GM12878 (cell line): ENCODE results near the gene ATF6B. TPM values are rescaled to one million over a fixed set of nuclear protein-coding genes. Genes with fewer than 3 reads are reported as not detected.

Experiments
- ATAC-seq: fragments of 200-7000 bp; cut with Tn5 transposase; 3 replicates; pipeline ENCODE4 v1.9.1; 2020; ENCODE audit warnings: mild to moderate bottlenecking, moderate library complexity
- BruUV-seq: library from RNA; stranded (reverse); fragments of 400-500 nt; replicated peaks from 2 replicates; lab custom pipeline; 2021; lab: Mats Ljungman, UMichigan
- CTCF ChIA-PET: fragments of 300-600 bp; sonication (Branson Sonifier 250); formaldehyde crosslinking; extraction: SDS; loops from one replicate; lab custom pipeline; 2021; ENCODE audit warnings: inconsistent platforms; lab: Yijun Ruan, JAX
- POLR2A ChIA-PET: fragments of 350-600 bp; formaldehyde crosslinking; extraction: SDS; loops from one replicate; lab custom pipeline; 2021; ENCODE audit warnings: inconsistent platforms; lab: Charles Lee
- RAD21 ChIA-PET: fragments of 300-600 bp; sonication (Branson Sonifier 250); formaldehyde crosslinking; loops from one replicate; lab custom pipeline; 2023; ENCODE audit warnings: antibody characterized with exemption; ENCODE audit not compliant: unreplicated experiment; lab: Charles Lee
- SMC1A ChIA-PET: fragments of 300-600 bp; sonication (Branson Sonifier 250); formaldehyde crosslinking; loops from one replicate; lab custom pipeline; 2023; ENCODE audit not compliant: unreplicated experiment, uncharacterized antibody; lab: Charles Lee
- DNase-seq: peaks from one replicate; pipeline ENCODE4 v3.0.0-alpha.2; 2011; ENCODE audit warnings: low read depth, low spot score
- FAIRE-seq: peaks from 3 replicates; lab custom pipeline; 2011; peaks lifted over from hg19 to GRCh38; lab: Jason Lieb, UNC
- H2AFZ ChIP-seq: 2 replicates; pipeline ENCODE4 v1.6.0; 2011; ENCODE audit warnings: low read depth, low read length, control low read depth; ENCODE audit not compliant: control insufficient read depth
- H3K27ac ChIP-seq: 2 replicates; pipeline ENCODE4 v1.5.1; 2011; ENCODE audit warnings: control low read depth; ENCODE audit not compliant: control insufficient read depth, insufficient read depth
- H3K27me3 ChIP-seq, 2 experiments: replicated peaks in 1 of 2; 2 replicates each; pipeline versions ENCODE4 v1.6.0 to v1.6.1; 2011; ENCODE audit warnings: low read length in 1 of 2; ENCODE audit not compliant: control insufficient read depth in 2 of 2, insufficient read depth in 2 of 2
- H3K36me3 ChIP-seq, 2 experiments: 2 replicates each; pipeline ENCODE4 v1.5.1; 2011; ENCODE audit warnings: low read length in 1 of 2; ENCODE audit not compliant: control insufficient read depth in 2 of 2, insufficient read depth in 2 of 2
- H3K4me1 ChIP-seq: 2 replicates; pipeline ENCODE4 v1.6.1; 2011; ENCODE audit warnings: mild to moderate bottlenecking, low read length, moderate library complexity, mixed read lengths; ENCODE audit not compliant: control insufficient read depth, insufficient read depth
- H3K4me2 ChIP-seq: 2 replicates; pipeline ENCODE4 v1.6.0; 2011; ENCODE audit warnings: control low read depth; ENCODE audit not compliant: control insufficient read depth, insufficient read depth
- H3K4me3 ChIP-seq: fragments of 200-600 bp; sonication (generic); 2 replicates; pipeline ENCODE4 v1.5.1; 2016
- H3K79me2 ChIP-seq: 2 replicates; pipeline ENCODE4 v1.6.0; 2011; ENCODE audit warnings: low read length; ENCODE audit not compliant: control insufficient read depth, insufficient read depth
- H3K9ac ChIP-seq: 2 replicates; pipeline ENCODE4 v1.8.0; 2011; ENCODE audit warnings: low read length, control low read depth, mixed read lengths; ENCODE audit not compliant: control insufficient read depth, insufficient read depth
- H3K9me3 ChIP-seq: replicated peaks from 3 replicates; pipeline ENCODE4 v1.5.1; 2011; ENCODE audit warnings: mild to moderate bottlenecking, low read length; ENCODE audit not compliant: control insufficient read depth, insufficient read depth
- H4K20me1 ChIP-seq: 2 replicates; pipeline ENCODE4 v1.6.0; 2011; ENCODE audit not compliant: control insufficient read depth, insufficient read depth
- ATF7 ChIP-seq: fragments of 450-650 bp; IDR thresholded peaks from 2 replicates; pipeline ENCODE4 v1.6.1; 2016; ENCODE audit warnings: low read depth, mild to moderate bottlenecking
- BRCA1 ChIP-seq: IDR thresholded peaks from 2 replicates; pipeline ENCODE4 v1.6.1; 2011; ENCODE audit warnings: low read depth, low read length, improper control_type of control experiment
- CEBPB ChIP-seq, 2 experiments: fragments of 150-350 bp in 1 of 2; IDR thresholded peaks; 2 replicates each; pipeline ENCODE4 v1.6.1; 2012 to 2014; ENCODE audit warnings: low read depth in 2 of 2, low read length in 2 of 2, borderline replicate concordance in 1 of 2, inconsistent platforms in 1 of 2
- CHD4 ChIP-seq: fragments of 200-600 bp; sonication (generic); IDR thresholded peaks from 2 replicates; pipeline ENCODE4 v1.6.1; 2016; ENCODE audit warnings: mild to moderate bottlenecking
- EED ChIP-seq: sonication (generic); IDR thresholded peaks from 2 replicates; pipeline ENCODE4 v1.6.1; 2016; ENCODE audit warnings: antibody characterized with exemption, low read depth
- ELK1 ChIP-seq: IDR thresholded peaks from 2 replicates; pipeline ENCODE4 v1.6.1; 2012; ENCODE audit warnings: low read depth, low read length, improper control_type of control experiment
- IKZF2 ChIP-seq, 2 experiments: fragments of 450-650 bp; IDR thresholded peaks; 2 replicates each; pipeline ENCODE4 v1.6.1; 2017; ENCODE audit warnings: mild to moderate bottlenecking in 2 of 2, moderate library complexity in 2 of 2
- IRF5 ChIP-seq: fragments of 450-650 bp; IDR thresholded peaks from 2 replicates; pipeline ENCODE4 v1.6.1; 2017; ENCODE audit warnings: borderline replicate concordance
- KLF5 ChIP-seq: fragments of 450-650 bp; IDR thresholded peaks from 2 replicates; pipeline ENCODE4 v1.6.1; 2014; ENCODE audit warnings: mild to moderate bottlenecking; ENCODE audit not compliant: partially characterized antibody
- MLLT1 ChIP-seq: fragments of 450-650 bp; IDR thresholded peaks from 2 replicates; pipeline ENCODE4 v1.6.1; 2016; ENCODE audit warnings: mild to moderate bottlenecking
- MXI1 ChIP-seq: fragments of 150-350 bp; IDR thresholded peaks from 2 replicates; pipeline ENCODE4 v1.6.1; 2011; ENCODE audit warnings: low read depth, mild to moderate bottlenecking, inconsistent platforms, low read length, improper control_type of control experiment
- PML ChIP-seq: IDR thresholded peaks from 2 replicates; pipeline ENCODE4 v1.6.1; 2012; ENCODE audit warnings: low read length, inconsistent platforms
- RCOR1 ChIP-seq: conservative IDR thresholded peaks from 2 replicates; pipeline ENCODE4 v1.6.1; 2012; ENCODE audit warnings: low read depth, low read length, improper control_type of control experiment
- SMAD5 ChIP-seq: IDR thresholded peaks from 2 replicates; pipeline ENCODE4 v1.6.1; 2016; ENCODE audit warnings: antibody characterized with exemption, low read depth
- SREBF1 ChIP-seq: IDR thresholded peaks from 2 replicates; pipeline ENCODE4 v1.6.1; 2012; ENCODE audit warnings: mild to moderate bottlenecking, low read length
- WRNIP1 ChIP-seq: IDR thresholded peaks from 2 replicates; pipeline ENCODE4 v1.6.1; 2011; ENCODE audit warnings: low read depth, low read length, improper control_type of control experiment, borderline replicate concordance
- ZBTB40 ChIP-seq: fragments of 450-650 bp; IDR thresholded peaks from 2 replicates; pipeline ENCODE4 v1.6.1; 2016; ENCODE audit warnings: mild to moderate bottlenecking, moderate library complexity, borderline replicate concordance
- in situ Hi-C: fragments of 300-500 bp; cut with MboI; formaldehyde crosslinking; loops from 9 replicates; pipeline ENCODE4 v1.14.3; 2018; ENCODE audit warnings: mixed read lengths
- intact Hi-C: fragments of 100-400 bp; cut with micrococcal nuclease; formaldehyde crosslinking; loops from one replicate; pipeline ENCODE4 v1.14.2; 2022; ENCODE audit not compliant: unreplicated experiment
- polyA plus RNA-seq, 11 experiments: library from polyadenylated mRNA; depleted of rRNA in 4 of 11; unstranded in 6 of 11; stranded (reverse) in 5 of 11; fragments of >200 nt; fragmentation: Nextera tagmentation in 4 of 11; fragmentation: Illumina TruSeq in 1 of 11; extraction: Ambion mirVana in 4 of 11; extraction: Trizol in 1 of 11; gene quantifications; 1 replicate in 1 of 11; 2 replicates in 10 of 11; pipeline versions ENCODE4 v1.2.1 to v1.2.3, GENCODE V29; 2011 to 2016; ENCODE audit warnings: inconsistent platforms in 2 of 11, missing spikeins in 2 of 11, low read depth in 1 of 11
- total RNA-seq, 4 experiments: library from RNA; depleted of rRNA in 3 of 4; stranded (reverse); fragments of >200 nt in 3 of 4; fragmentation: Illumina TruSeq in 1 of 4; extraction: Trizol in 1 of 4; gene quantifications; 2 replicates each; pipeline versions ENCODE4 v1.2.1 to v1.2.3, GENCODE V29; 2013 to 2021

The ATF6B gene
- total and polyA plus RNA-seq, 10 of the 15 experiments (the other 5 are each of a cell fraction or from before 2014, with no cell fraction given) = 13.6 to 83.9 (median 44.0) TPM

- Histone ChIP-seq H3K27me3 (no peaks in the 10 kb centered on the region), H3K27ac (no peak within 1 kb of the TSS), H3K79me2 (no peaks in the 10 kb centered on the region), H4K20me1 (no peaks in the 10 kb centered on the region; the same call in 1 of the 2 replicates), H2AFZ (no peak within 1 kb of the TSS), H3K36me3 (peaks cover 0 to 3% of the 10 kb centered on the region in 2 experiments; a peak in 1 of 4 replicates), H3K4me3 (no peak within 1 kb of the TSS), H3K9me3 (no peaks in the 10 kb centered on the region), H3K4me1 (no peaks in the 10 kb centered on the region), H3K9ac (no peak within 1 kb of the TSS), H3K4me2 (no peak within 1 kb of the TSS)
- ChIA-PET SMC1A (interaction anchor here (0.8 to 0.9 kb wide), 2 partner anchors 46 to 91 kb away, joined by 3 read pairs; no protein-coding TSS in a partner anchor), CTCF (interaction anchor here (1.1 to 1.2 kb wide), 2 partner anchors 18 to 31 kb away, joined by 3 to 4 read pairs; no protein-coding TSS in a partner anchor), RAD21 (interaction anchor here (1.1 kb wide), 1 partner anchor 31 kb away, joined by 5 read pairs; no protein-coding TSS in a partner anchor), POLR2A (interaction anchor here (0.7 to 0.9 kb wide), 2 partner anchors 26 to 31 kb away, joined by 3 read pairs; partner anchors contain the start of gene PBX2)
- in situ Hi-C loops = no loop called here
- FAIRE-seq (no peak), DNase-seq (no peak), ATAC-seq (no peak)
- TF ChIP-seq IRF5 = no peak
- TF ChIP-seq PML = no peak
- TF ChIP-seq SMAD5 = no peak
- TF ChIP-seq MLLT1 = no peak
- no peak for TF ChIP-seq MXI1
- no peak for TF ChIP-seq RCOR1
- no peak for TF ChIP-seq SREBF1
- no peak for TF ChIP-seq CHD4
- TF ChIP-seq EED = no peak
- no peak for TF ChIP-seq ATF7
- no peak for TF ChIP-seq ELK1
- no peak for TF ChIP-seq CEBPB (IDR thresholded peaks at IDR 0.05; ENCODE audit: borderline replicate concordance in 1 of 2, low read depth in 2 of 2, low read length in 2 of 2)
- no peak for TF ChIP-seq IKZF2 (IDR thresholded peaks at IDR 0.05)
- no peak for TF ChIP-seq ZBTB40
- no peak for TF ChIP-seq KLF5
- TF ChIP-seq WRNIP1 = no peak
- TF ChIP-seq BRCA1 = no peak
- no TSS peak for BruUV-seq
- intact Hi-C loops = no loop called here
Measured at GRCh38 chr6:32164295-32164694, 36.2 kb upstream of the ATF6B start, which contains the start of gene EGFL8. EGFL8 (plus strand) TSS chr6:32164595; CDS start chr6:32166166, 1,571 bp downstream.
